H1 (cell line): ENCODE data around the gene RIMBP2. TPM values are rescaled to one million over a fixed set of nuclear protein-coding genes. Genes with fewer than 3 reads are reported as not detected.

Experiments used
- CHD7 ChIP-seq: fragments of 300-600 bp; sonication (generic); IDR thresholded peaks from 2 replicates; pipeline ENCODE4 v1.7.1; 2012; ENCODE audit warnings: low read length, moderate library complexity, mild to moderate bottlenecking, inconsistent platforms; ENCODE audit not compliant: insufficient replicate concordance
- CREB1 ChIP-seq: IDR thresholded peaks from 2 replicates; pipeline ENCODE4 v1.6.1; 2012; ENCODE audit warnings: inconsistent platforms
- polyA plus RNA-seq, 7 experiments: library from polyadenylated mRNA; depleted of rRNA in 3 of 7; stranded (reverse) in 5 of 7; unstranded in 2 of 7; fragments of >200 nt in 5 of 7; fragments of 200-250 nt in 2 of 7; gene quantifications; 1 replicate in 5 of 7; 2 replicates in 1 of 7; 4 replicates in 1 of 7; pipeline versions ENCODE4 v1.2.1 to v1.2.3, GENCODE V29; 2011 to 2013; ENCODE audit warnings: missing spikeins in 2 of 7, mixed read lengths in 2 of 7
- total RNA-seq: library from RNA; stranded (reverse); fragmentation: NEBNext Ultra II Directional; extraction: Animal tissue kit (Norgen Biotek cat#: 25700); gene quantifications from 2 replicates; pipeline ENCODE4 v1.2.1, GENCODE V29; 2021

The RIMBP2 gene
- total and polyA plus RNA-seq, 2 of the 8 experiments (the other 6 are each of a cell fraction or from before 2014, with no cell fraction given), result 0.18 to 0.65 TPM

- no peak for TF ChIP-seq CHD7
- TF ChIP-seq CREB1, result peak; percentile 90
Observed at GRCh38 chr12:130764073-130764472, 48.0 kb upstream of the RIMBP2 start (continued).
